H9 (cell line): Measurements from ENCODE around the gene INPP5B. TPM values are rescaled to one million over a fixed set of nuclear protein-coding genes. Genes with fewer than 3 reads are reported as not detected.

Experiments used
- DNase-seq: peaks from one replicate; pipeline ENCODE4 v3.0.0-alpha.2; 2017
- H2AFZ ChIP-seq: one replicate; pipeline ENCODE4 v1.6.1; 2013; ENCODE audit warnings: mild to moderate bottlenecking, low read length, control low read depth, moderate library complexity
- H2AK5ac ChIP-seq: 2 replicates; pipeline ENCODE4 v1.6.1; 2013; ENCODE audit warnings: low read length, control low read depth, mixed read lengths; ENCODE audit not compliant: insufficient read length
- H2BK120ac ChIP-seq: one replicate; pipeline ENCODE4 v1.6.1; 2013; ENCODE audit warnings: low read depth, mild to moderate bottlenecking, low read length, control low read depth, inconsistent platforms; ENCODE audit not compliant: poor library complexity, severe bottlenecking
- H2BK12ac ChIP-seq: 2 replicates; pipeline ENCODE4 v1.6.1; 2013; ENCODE audit warnings: low read length, control low read depth, mixed read lengths, low read depth; ENCODE audit not compliant: insufficient read length
- H2BK15ac ChIP-seq: 2 replicates; pipeline ENCODE4 v1.6.1; 2013; ENCODE audit warnings: low read depth, low read length, control low read depth
- H2BK20ac ChIP-seq: one replicate; pipeline ENCODE4 v1.6.1; 2013; ENCODE audit warnings: low read depth, mild to moderate bottlenecking, low read length, control low read depth, inconsistent platforms; ENCODE audit not compliant: poor library complexity, severe bottlenecking
- H2BK5ac ChIP-seq: 2 replicates; pipeline ENCODE4 v1.6.1; 2013; ENCODE audit warnings: low read length, control low read depth, mixed read lengths; ENCODE audit not compliant: insufficient read length
- H3K14ac ChIP-seq: 2 replicates; pipeline ENCODE4 v1.6.1; 2013; ENCODE audit warnings: low read length, control low read depth; ENCODE audit not compliant: insufficient read depth
- H3K18ac ChIP-seq: 2 replicates; pipeline ENCODE4 v1.6.1; 2013; ENCODE audit warnings: low read depth, mild to moderate bottlenecking, mixed read lengths, low read length, control low read depth; ENCODE audit not compliant: insufficient read length
- H3K23ac ChIP-seq: 2 replicates; pipeline ENCODE4 v1.6.1; 2013; ENCODE audit warnings: low read length, control low read depth, mixed read lengths, low read depth; ENCODE audit not compliant: insufficient read length
- H3K23me2 ChIP-seq: 2 replicates; pipeline ENCODE4 v1.6.1; 2013; ENCODE audit warnings: low read depth, mild to moderate bottlenecking, mixed read lengths, low read length, control low read depth; ENCODE audit not compliant: insufficient read length, poor library complexity, severe bottlenecking
- H3K27ac ChIP-seq: 2 replicates; pipeline ENCODE4 v1.5.1; 2013; ENCODE audit warnings: low read length, control low read depth, mixed read lengths, low read depth; ENCODE audit not compliant: insufficient read length
- H3K27me3 ChIP-seq: 2 replicates; pipeline ENCODE4 v1.6.1; 2013; ENCODE audit warnings: low read length, control low read depth, inconsistent platforms; ENCODE audit not compliant: insufficient read depth
- H3K4ac ChIP-seq: 2 replicates; pipeline ENCODE4 v1.6.1; 2013; ENCODE audit warnings: low read depth, mild to moderate bottlenecking, control low read depth, inconsistent platforms, low read length, moderate library complexity
- H3K4me1 ChIP-seq: 2 replicates; pipeline ENCODE4 v1.6.1; 2013; ENCODE audit warnings: low read length, control low read depth, inconsistent platforms; ENCODE audit not compliant: insufficient read depth
- H3K4me2 ChIP-seq: 2 replicates; pipeline ENCODE4 v1.6.1; 2013; ENCODE audit warnings: low read length, control low read depth, mixed read lengths; ENCODE audit not compliant: insufficient read length, insufficient read depth
- H3K56ac ChIP-seq: 2 replicates; pipeline ENCODE4 v1.6.1; 2013; ENCODE audit warnings: low read depth, mild to moderate bottlenecking, mixed read lengths, low read length, control low read depth; ENCODE audit not compliant: insufficient read length
- H3K79me1 ChIP-seq: 2 replicates; pipeline ENCODE4 v1.6.1; 2013; ENCODE audit warnings: low read depth, mild to moderate bottlenecking, moderate library complexity, low read length, control low read depth, inconsistent platforms; ENCODE audit not compliant: insufficient read depth, poor library complexity, severe bottlenecking
- H3K79me2 ChIP-seq: 2 replicates; pipeline ENCODE4 v1.6.1; 2013; ENCODE audit warnings: low read length, control low read depth, inconsistent platforms; ENCODE audit not compliant: insufficient read depth
- H3K9ac ChIP-seq: 2 replicates; pipeline ENCODE4 v1.6.1; 2013; ENCODE audit warnings: low read length, control low read depth, mixed read lengths; ENCODE audit not compliant: insufficient read length; ENCODE audit errors: extremely low read depth
- H3K9me3 ChIP-seq: one replicate; pipeline ENCODE4 v1.6.1; 2013; ENCODE audit warnings: low read depth, low read length, inconsistent platforms; ENCODE audit not compliant: control insufficient read depth
- H3T11ph ChIP-seq: one replicate; pipeline ENCODE4 v1.6.1; 2013; ENCODE audit warnings: mild to moderate bottlenecking, low read length, control low read depth, inconsistent platforms
- H4K20me1 ChIP-seq: one replicate; pipeline ENCODE4 v1.6.1; 2013; ENCODE audit not compliant: control insufficient read depth, insufficient read length, insufficient read depth
- H4K5ac ChIP-seq: 2 replicates; pipeline ENCODE4 v1.6.1; 2013; ENCODE audit warnings: low read depth, mild to moderate bottlenecking, mixed read lengths, low read length, control low read depth; ENCODE audit not compliant: insufficient read length
- H4K8ac ChIP-seq: replicated peaks from 2 replicates; pipeline ENCODE4 v1.6.1; 2013; ENCODE audit warnings: low read length, control low read depth, mixed read lengths, low read depth; ENCODE audit not compliant: insufficient read length
- H4K91ac ChIP-seq: 2 replicates; pipeline ENCODE4 v1.6.1; 2013; ENCODE audit warnings: low read depth, mild to moderate bottlenecking, moderate library complexity, mixed read lengths, low read length, control low read depth; ENCODE audit not compliant: insufficient read length
- H3K27ac Mint-ChIP-seq, 3 experiments: 2 replicates in 2 of 3; 3 replicates in 1 of 3; pipeline ENCODE4 v1.8.0; 2020 to 2021; ENCODE audit warnings: mixed read lengths in 3 of 3, mild to moderate bottlenecking in 1 of 3, moderate library complexity in 1 of 3
- H3K27me3 Mint-ChIP-seq: 2 replicates; pipeline ENCODE4 v1.8.0; 2021; ENCODE audit warnings: low read depth, mild to moderate bottlenecking, moderate library complexity, mixed read lengths
- H3K36me3 Mint-ChIP-seq, 3 experiments: 2 replicates in 2 of 3; 3 replicates in 1 of 3; pipeline ENCODE4 v1.8.0; 2020 to 2021; ENCODE audit warnings: low read depth in 3 of 3, mixed read lengths in 3 of 3; ENCODE audit not compliant: insufficient read depth in 1 of 3
- H3K4me1 Mint-ChIP-seq, 2 experiments: 2 replicates each; pipeline ENCODE4 v1.8.0; 2020; ENCODE audit warnings: mixed read lengths in 2 of 2
- H3K4me3 Mint-ChIP-seq, 2 experiments: 2 replicates in 1 of 2; 3 replicates in 1 of 2; pipeline ENCODE4 v1.8.0; 2020 to 2021; ENCODE audit warnings: mild to moderate bottlenecking in 2 of 2, mixed read lengths in 2 of 2, moderate library complexity in 1 of 2
- H3K9me3 Mint-ChIP-seq, 2 experiments: 2 replicates in 1 of 2; 3 replicates in 1 of 2; pipeline ENCODE4 v1.8.0; 2020; ENCODE audit warnings: mild to moderate bottlenecking in 2 of 2, mixed read lengths in 2 of 2, moderate library complexity in 1 of 2
- total RNA-seq: library from RNA; stranded (reverse); gene quantifications from 2 replicates; pipeline ENCODE4 v1.2.1, GENCODE V29; 2021
- TF ChIP-seq, protein P1 (sequence below): fragments of 200-600 bp; sonication (generic); conservative IDR thresholded peaks from 3 replicates; pipeline ENCODE4 v1.8.0; 2021; ENCODE audit warnings: antibody characterized with exemption, mild to moderate bottlenecking

The INPP5B gene
- total RNA-seq, 1 experiment from 2014 or later, result 28.2 TPM

DNA sequence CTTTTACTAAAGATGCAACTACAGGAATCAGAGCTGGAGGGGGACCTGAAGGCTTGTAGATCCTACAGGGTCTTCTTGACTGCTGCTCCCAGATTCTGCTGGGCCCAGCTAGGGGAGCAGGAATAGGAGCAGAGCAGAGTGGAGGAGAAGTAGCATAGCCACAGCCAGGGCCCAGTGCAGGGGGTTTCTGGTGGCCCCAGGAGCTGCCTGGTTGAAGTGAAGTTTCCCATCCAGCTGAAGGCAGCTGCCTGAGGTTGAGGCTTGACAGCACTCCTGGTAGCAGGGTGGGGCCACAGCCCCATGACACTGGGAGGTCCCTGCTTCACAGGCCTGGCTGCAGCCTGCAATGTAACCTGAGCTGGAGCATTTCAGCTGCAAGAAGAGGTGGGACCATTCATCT is 2.0 kb upstream of the INPP5B start:
- no peak for DNase-seq
- no peak overlapping the region for H4K91ac ChIP-seq
- no peak overlapping the region for H3K9ac ChIP-seq

More for the DNA sequence above, 2.0 kb upstream of the INPP5B start:
- Histone ChIP-seq H3T11ph (no peak overlapping the region), H2AK5ac (no peak overlapping the region), H3K27ac (no peak overlapping the region), H3K79me2 (no peaks in the 10 kb centered on the region), H3K27me3 (no peaks in the 10 kb centered on the region), H2BK20ac (no peak overlapping the region), H3K23ac (no peak overlapping the region), H3K14ac (no peak overlapping the region), H3K4me1 (no peaks in the 10 kb centered on the region), H2BK15ac (no peak overlapping the region), H2BK5ac (no peak overlapping the region), H4K20me1 (no peaks in the 10 kb centered on the region), H3K18ac (no peak overlapping the region), H3K9me3 (no peaks in the 10 kb centered on the region), H2BK12ac (no peak overlapping the region), H3K4ac (no peak overlapping the region), H4K5ac (no peak overlapping the region), H2BK120ac (no peak overlapping the region), H3K79me1 (no peaks in the 10 kb centered on the region), H2AFZ (no peak overlapping the region), H4K8ac (no peak overlapping the region), H3K56ac (no peak overlapping the region), H3K23me2 (peaks cover 3% of the 10 kb centered on the region), H3K4me2 (no peak overlapping the region)
- Mint-ChIP-seq H3K4me1 (peaks cover 20 to 23% of the 10 kb centered on the region in 2 experiments), H3K36me3 (no peaks in the 10 kb centered on the region), H3K27ac (no peak overlapping the region), H3K4me3 (no peak overlapping the region), H3K9me3 (no peaks in the 10 kb centered on the region), H3K27me3 (no peaks in the 10 kb centered on the region)
- TF ChIP-seq, protein P1, sequence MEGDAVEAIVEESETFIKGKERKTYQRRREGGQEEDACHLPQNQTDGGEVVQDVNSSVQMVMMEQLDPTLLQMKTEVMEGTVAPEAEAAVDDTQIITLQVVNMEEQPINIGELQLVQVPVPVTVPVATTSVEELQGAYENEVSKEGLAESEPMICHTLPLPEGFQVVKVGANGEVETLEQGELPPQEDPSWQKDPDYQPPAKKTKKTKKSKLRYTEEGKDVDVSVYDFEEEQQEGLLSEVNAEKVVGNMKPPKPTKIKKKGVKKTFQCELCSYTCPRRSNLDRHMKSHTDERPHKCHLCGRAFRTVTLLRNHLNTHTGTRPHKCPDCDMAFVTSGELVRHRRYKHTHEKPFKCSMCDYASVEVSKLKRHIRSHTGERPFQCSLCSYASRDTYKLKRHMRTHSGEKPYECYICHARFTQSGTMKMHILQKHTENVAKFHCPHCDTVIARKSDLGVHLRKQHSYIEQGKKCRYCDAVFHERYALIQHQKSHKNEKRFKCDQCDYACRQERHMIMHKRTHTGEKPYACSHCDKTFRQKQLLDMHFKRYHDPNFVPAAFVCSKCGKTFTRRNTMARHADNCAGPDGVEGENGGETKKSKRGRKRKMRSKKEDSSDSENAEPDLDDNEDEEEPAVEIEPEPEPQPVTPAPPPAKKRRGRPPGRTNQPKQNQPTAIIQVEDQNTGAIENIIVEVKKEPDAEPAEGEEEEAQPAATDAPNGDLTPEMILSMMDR, result no peak
